GM12878 (cell line): ENCODE results near the gene TYSND1. TPM values are rescaled to one million over a fixed set of nuclear protein-coding genes. Genes with fewer than 3 reads are reported as not detected.

Experiments used
- ATAC-seq: fragments of 200-7000 bp; cut with Tn5 transposase; 3 replicates; pipeline ENCODE4 v1.9.1; 2020; ENCODE audit warnings: mild to moderate bottlenecking, moderate library complexity
- BruUV-seq: library from RNA; stranded (reverse); fragments of 400-500 nt; replicated peaks from 2 replicates; lab custom pipeline; 2021; lab: Mats Ljungman, UMichigan
- CTCF ChIA-PET: fragments of 300-600 bp; sonication (Branson Sonifier 250); formaldehyde crosslinking; extraction: SDS; loops from one replicate; lab custom pipeline; 2021; ENCODE audit warnings: inconsistent platforms; lab: Yijun Ruan, JAX
- POLR2A ChIA-PET: fragments of 350-600 bp; formaldehyde crosslinking; extraction: SDS; loops from one replicate; lab custom pipeline; 2021; ENCODE audit warnings: inconsistent platforms; lab: Charles Lee
- RAD21 ChIA-PET: fragments of 300-600 bp; sonication (Branson Sonifier 250); formaldehyde crosslinking; loops from one replicate; lab custom pipeline; 2023; ENCODE audit warnings: antibody characterized with exemption; ENCODE audit not compliant: unreplicated experiment; lab: Charles Lee
- SMC1A ChIA-PET: fragments of 300-600 bp; sonication (Branson Sonifier 250); formaldehyde crosslinking; loops from one replicate; lab custom pipeline; 2023; ENCODE audit not compliant: unreplicated experiment, uncharacterized antibody; lab: Charles Lee
- DNase-seq: peaks from one replicate; pipeline ENCODE4 v3.0.0-alpha.2; 2011; ENCODE audit warnings: low read depth, low spot score
- FAIRE-seq: peaks from 3 replicates; lab custom pipeline; 2011; peaks lifted over from hg19 to GRCh38; lab: Jason Lieb, UNC
- H2AFZ ChIP-seq: 2 replicates; pipeline ENCODE4 v1.6.0; 2011; ENCODE audit warnings: low read depth, low read length, control low read depth; ENCODE audit not compliant: control insufficient read depth
- H3K27ac ChIP-seq: 2 replicates; pipeline ENCODE4 v1.5.1; 2011; ENCODE audit warnings: control low read depth; ENCODE audit not compliant: control insufficient read depth, insufficient read depth
- H3K27me3 ChIP-seq, 2 experiments: replicated peaks in 1 of 2; 2 replicates each; pipeline versions ENCODE4 v1.6.0 to v1.6.1; 2011; ENCODE audit warnings: low read length in 1 of 2; ENCODE audit not compliant: control insufficient read depth in 2 of 2, insufficient read depth in 2 of 2
- H3K36me3 ChIP-seq, 2 experiments: 2 replicates each; pipeline ENCODE4 v1.5.1; 2011; ENCODE audit warnings: low read length in 1 of 2; ENCODE audit not compliant: control insufficient read depth in 2 of 2, insufficient read depth in 2 of 2
- H3K4me1 ChIP-seq: 2 replicates; pipeline ENCODE4 v1.6.1; 2011; ENCODE audit warnings: mild to moderate bottlenecking, low read length, moderate library complexity, mixed read lengths; ENCODE audit not compliant: control insufficient read depth, insufficient read depth
- H3K4me2 ChIP-seq: 2 replicates; pipeline ENCODE4 v1.6.0; 2011; ENCODE audit warnings: control low read depth; ENCODE audit not compliant: control insufficient read depth, insufficient read depth
- H3K4me3 ChIP-seq: fragments of 200-600 bp; sonication (generic); 2 replicates; pipeline ENCODE4 v1.5.1; 2016
- H3K79me2 ChIP-seq: 2 replicates; pipeline ENCODE4 v1.6.0; 2011; ENCODE audit warnings: low read length; ENCODE audit not compliant: control insufficient read depth, insufficient read depth
- H3K9ac ChIP-seq: 2 replicates; pipeline ENCODE4 v1.8.0; 2011; ENCODE audit warnings: low read length, control low read depth, mixed read lengths; ENCODE audit not compliant: control insufficient read depth, insufficient read depth
- H3K9me3 ChIP-seq: replicated peaks from 3 replicates; pipeline ENCODE4 v1.5.1; 2011; ENCODE audit warnings: mild to moderate bottlenecking, low read length; ENCODE audit not compliant: control insufficient read depth, insufficient read depth
- H4K20me1 ChIP-seq: 2 replicates; pipeline ENCODE4 v1.6.0; 2011; ENCODE audit not compliant: control insufficient read depth, insufficient read depth
- BACH1 ChIP-seq: fragments of 450-650 bp; IDR thresholded peaks from 2 replicates; pipeline ENCODE4 v1.6.1; 2017; ENCODE audit warnings: mild to moderate bottlenecking, borderline replicate concordance
- CHD1 ChIP-seq: IDR thresholded peaks from 2 replicates; pipeline ENCODE4 v1.6.1; 2012; ENCODE audit warnings: low read depth, low read length, improper control_type of control experiment
- MEF2A ChIP-seq: IDR thresholded peaks from 2 replicates; pipeline ENCODE4 v1.6.1; 2011; ENCODE audit warnings: low read depth, mild to moderate bottlenecking, low read length, moderate library complexity; ENCODE audit not compliant: insufficient read depth
- MTA2 ChIP-seq: fragments of 450-650 bp; IDR thresholded peaks from 2 replicates; pipeline ENCODE4 v1.6.1; 2016; ENCODE audit warnings: low read depth, mild to moderate bottlenecking, moderate library complexity
- POU2F2 ChIP-seq: IDR thresholded peaks from 3 replicates; pipeline ENCODE4 v1.6.1; 2011; ENCODE audit warnings: low read depth, mild to moderate bottlenecking, low read length, borderline replicate concordance
- WGBS: methylation state at CpG from one replicate; pipeline ENCODE4 v1.1.6; 2016; ENCODE audit warnings: low lambda C conversion rate; ENCODE audit not compliant: insufficient replicate concordance, insufficient coverage; ENCODE audit errors: missing lambda C conversion rate; 5-methylcytosine and 5-hydroxymethylcytosine counted together
- in situ Hi-C: fragments of 300-500 bp; cut with MboI; formaldehyde crosslinking; loops from 9 replicates; pipeline ENCODE4 v1.14.3; 2018; ENCODE audit warnings: mixed read lengths
- intact Hi-C: fragments of 100-400 bp; cut with micrococcal nuclease; formaldehyde crosslinking; loops from one replicate; pipeline ENCODE4 v1.14.2; 2022; ENCODE audit not compliant: unreplicated experiment
- polyA plus RNA-seq, 11 experiments: library from polyadenylated mRNA; depleted of rRNA in 4 of 11; unstranded in 6 of 11; stranded (reverse) in 5 of 11; fragments of >200 nt; fragmentation: Nextera tagmentation in 4 of 11; fragmentation: Illumina TruSeq in 1 of 11; extraction: Ambion mirVana in 4 of 11; extraction: Trizol in 1 of 11; gene quantifications; 1 replicate in 1 of 11; 2 replicates in 10 of 11; pipeline versions ENCODE4 v1.2.1 to v1.2.3, GENCODE V29; 2011 to 2016; ENCODE audit warnings: inconsistent platforms in 2 of 11, missing spikeins in 2 of 11, low read depth in 1 of 11
- total RNA-seq, 4 experiments: library from RNA; depleted of rRNA in 3 of 4; stranded (reverse); fragments of >200 nt in 3 of 4; fragmentation: Illumina TruSeq in 1 of 4; extraction: Trizol in 1 of 4; gene quantifications; 2 replicates each; pipeline versions ENCODE4 v1.2.1 to v1.2.3, GENCODE V29; 2013 to 2021
- TF ChIP-seq, protein P1 (sequence below): fragments of 450-650 bp; IDR thresholded peaks from 2 replicates; pipeline ENCODE4 v1.6.1; 2018; ENCODE audit warnings: borderline replicate concordance, mild to moderate bottlenecking; ENCODE audit not compliant: partially characterized antibody

TYSND1 gene
- total and polyA plus RNA-seq, 10 of the 15 experiments (the other 5 are each of a cell fraction or from before 2014, with no cell fraction given) = 1.9 to 21.4 (median 12.0) TPM

- FAIRE-seq (no peak), ATAC-seq (no peak), DNase-seq (no peak)
- no peak overlapping the region for H3K9ac ChIP-seq
- H3K27me3 ChIP-seq = no peaks in the 10 kb centered on the region
- H3K9me3 ChIP-seq = no peaks in the 10 kb centered on the region
- POLR2A ChIA-PET = no interaction called here
- BruUV-seq = no TSS peak
- WGBS = 98% methylated on average over 8 of the region's 8 CpGs
- intact Hi-C loops (no loop called here), in situ Hi-C loops (no loop called here)
- no peak overlapping the region for H3K4me2 ChIP-seq
- SMC1A ChIA-PET = no interaction called here
- H4K20me1 ChIP-seq = no peaks in the 10 kb centered on the region
- CTCF ChIA-PET = interaction anchor here (1.1 kb wide), 1 partner anchor 252 kb away, joined by 3 read pairs; no protein-coding TSS in a partner anchor
- TF ChIP-seq MEF2A (no peak), BACH1 (no peak), MTA2 (no peak), POU2F2 (no peak), CHD1 (no peak)
- TF ChIP-seq, protein P1, sequence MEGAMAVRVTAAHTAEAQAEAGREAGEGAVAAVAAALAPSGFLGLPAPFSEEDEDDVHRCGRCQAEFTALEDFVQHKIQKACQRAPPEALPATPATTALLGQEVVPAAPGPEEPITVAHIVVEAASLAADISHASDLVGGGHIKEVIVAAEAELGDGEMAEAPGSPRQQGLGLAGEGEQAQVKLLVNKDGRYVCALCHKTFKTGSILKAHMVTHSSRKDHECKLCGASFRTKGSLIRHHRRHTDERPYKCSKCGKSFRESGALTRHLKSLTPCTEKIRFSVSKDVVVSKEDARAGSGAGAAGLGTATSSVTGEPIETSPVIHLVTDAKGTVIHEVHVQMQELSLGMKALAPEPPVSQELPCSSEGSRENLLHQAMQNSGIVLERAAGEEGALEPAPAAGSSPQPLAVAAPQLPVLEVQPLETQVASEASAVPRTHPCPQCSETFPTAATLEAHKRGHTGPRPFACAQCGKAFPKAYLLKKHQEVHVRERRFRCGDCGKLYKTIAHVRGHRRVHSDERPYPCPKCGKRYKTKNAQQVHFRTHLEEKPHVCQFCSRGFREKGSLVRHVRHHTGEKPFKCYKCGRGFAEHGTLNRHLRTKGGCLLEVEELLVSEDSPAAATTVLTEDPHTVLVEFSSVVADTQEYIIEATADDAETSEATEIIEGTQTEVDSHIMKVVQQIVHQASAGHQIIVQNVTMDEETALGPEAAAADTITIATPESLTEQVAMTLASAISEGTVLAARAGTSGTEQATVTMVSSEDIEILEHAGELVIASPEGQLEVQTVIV = no peak
- no peak overlapping the region for H2AFZ ChIP-seq
- peaks cover 14% of the 10 kb centered on the region for H3K4me1 ChIP-seq
- no peak overlapping the region for H3K27ac ChIP-seq
- RAD21 ChIA-PET = no interaction called here
- H3K36me3 ChIP-seq = peaks cover 19 to 25% of the 10 kb centered on the region in 2 experiments
- no peaks in the 10 kb centered on the region for H3K79me2 ChIP-seq
- H3K4me3 ChIP-seq = no peak overlapping the region
These were observed 34.4 kb downstream of the TYSND1 start for GRCh38 chr10:70112071-70112470.
